GM18520 (cell line): ENCODE results near the gene FAM120C.
A peak's percentile ranks its signal among the peaks of the same experiment; 100 is the strongest.

ENCODE experiments used
- ATAC-seq: cut with Tn5 transposase; IDR thresholded peaks from one replicate; pipeline ENCODE4 v1.9.1; 2021; ENCODE audit not compliant: unreplicated experiment

FAM120C gene

DNA sequence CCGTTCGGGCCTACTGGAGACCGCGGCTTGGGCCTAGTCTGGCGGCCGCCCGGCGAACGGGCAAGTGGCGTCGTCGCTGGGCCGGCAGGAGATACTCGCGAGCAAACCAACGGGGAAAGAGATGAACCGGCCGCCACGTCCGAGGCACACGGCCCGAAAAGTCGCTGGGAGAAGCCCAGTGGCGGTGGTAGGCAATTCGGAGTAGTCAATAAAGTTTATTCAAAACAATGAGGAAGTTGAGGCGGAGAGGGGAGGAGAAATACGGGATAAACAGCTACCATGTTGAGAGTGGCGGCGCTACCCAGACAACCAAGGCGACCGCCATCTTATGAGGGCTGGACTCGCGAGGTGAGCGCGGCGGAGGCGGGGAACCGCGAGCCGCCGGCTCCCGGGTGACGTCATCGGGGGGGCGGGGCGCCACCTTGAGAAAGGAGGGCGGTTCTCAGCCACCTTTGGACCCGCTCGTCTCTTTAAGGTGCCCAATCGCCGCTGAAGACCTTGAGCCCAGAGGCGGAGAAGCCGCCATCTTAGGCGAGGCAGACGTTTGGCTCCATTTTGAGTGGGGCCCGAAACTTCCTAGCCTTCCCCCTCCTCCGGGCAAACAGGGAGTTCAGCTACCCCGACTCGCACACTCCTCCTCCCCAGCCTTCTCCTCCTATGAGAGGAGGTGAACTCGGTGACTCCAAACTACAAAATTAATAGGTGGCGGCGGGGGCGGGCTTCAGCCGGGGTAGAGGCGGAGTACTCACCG, 138.8 kb downstream of the FAM120C start, which contains the start of gene PHF8:
Gene PHF8 (minus strand): TSS at position 348 of the 751 bp plus-strand sequence. CDS start 1,745 bp downstream, outside the sequence.
- peak; percentile 88 for ATAC-seq

DNA sequence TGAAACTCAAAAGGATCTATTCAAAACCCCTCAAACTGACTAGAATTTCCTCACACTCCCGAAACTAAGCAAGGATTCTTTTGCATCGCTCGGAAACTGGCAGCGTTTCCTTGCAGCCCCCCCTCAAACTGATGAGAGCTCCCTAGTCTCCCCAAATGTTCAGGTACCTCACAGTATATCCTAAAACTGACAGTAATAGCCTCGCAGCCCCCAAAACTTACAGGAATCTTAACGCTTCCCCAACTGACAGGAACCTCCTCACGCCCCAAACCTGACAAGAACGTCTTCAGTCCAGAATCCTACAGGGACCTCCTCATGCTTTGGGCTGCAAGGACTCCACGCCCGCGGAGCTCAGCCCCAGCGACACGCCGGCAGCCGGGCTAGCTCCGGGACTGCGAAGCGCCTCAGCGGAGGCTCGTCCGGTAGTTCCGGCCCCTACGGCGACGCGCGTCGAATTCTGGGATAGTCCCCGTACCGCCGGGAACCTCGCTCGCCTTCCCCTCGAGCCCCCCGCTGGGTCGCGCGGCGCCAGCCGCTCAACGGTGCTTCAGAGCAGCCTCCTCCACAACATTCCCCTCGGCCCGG, 139.4 kb downstream of the FAM120C start:
- peak; percentile 6 for ATAC-seq

DNA sequence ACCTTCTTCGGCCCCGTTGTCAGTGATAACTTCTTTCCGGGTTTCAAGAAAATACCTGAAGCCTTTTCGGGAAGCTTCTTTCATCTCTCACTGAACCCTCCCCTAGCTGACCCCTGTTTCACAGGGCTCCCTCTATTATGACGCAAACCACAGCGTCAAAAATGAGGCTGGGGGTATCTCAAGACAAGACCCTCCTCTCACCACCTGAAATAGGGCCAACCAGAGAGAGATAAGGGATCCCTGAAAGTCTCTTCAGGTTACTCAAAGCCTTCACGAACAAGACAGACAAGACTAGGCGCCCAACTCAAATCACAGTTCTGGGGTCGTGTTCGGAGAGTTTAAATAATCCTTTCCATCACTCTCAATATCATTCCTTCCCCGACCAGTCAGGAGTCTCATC, 140.0 kb downstream of the FAM120C start:
- no peak for ATAC-seq

DNA sequence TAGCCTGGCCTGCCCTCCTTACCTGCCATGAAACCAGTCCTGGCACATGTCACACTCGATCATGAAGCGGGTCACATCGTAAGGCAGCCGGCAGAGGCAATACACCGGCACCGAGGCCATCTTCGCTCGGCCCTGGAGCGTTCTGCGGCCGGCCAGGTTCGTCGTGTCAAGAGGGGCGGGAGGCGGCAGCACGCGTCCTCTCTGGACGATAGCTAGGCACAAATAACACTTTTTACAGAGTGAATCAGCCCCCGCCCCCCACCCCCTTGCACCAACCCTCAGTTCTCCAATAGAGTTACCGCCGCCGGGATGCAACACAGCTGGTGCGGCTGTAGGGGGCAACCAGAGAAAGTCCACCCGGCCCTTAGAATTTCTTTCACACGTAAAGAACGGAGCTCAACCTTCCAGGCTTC, 140.4 kb downstream of the FAM120C start:
- no peak for ATAC-seq

DNA sequence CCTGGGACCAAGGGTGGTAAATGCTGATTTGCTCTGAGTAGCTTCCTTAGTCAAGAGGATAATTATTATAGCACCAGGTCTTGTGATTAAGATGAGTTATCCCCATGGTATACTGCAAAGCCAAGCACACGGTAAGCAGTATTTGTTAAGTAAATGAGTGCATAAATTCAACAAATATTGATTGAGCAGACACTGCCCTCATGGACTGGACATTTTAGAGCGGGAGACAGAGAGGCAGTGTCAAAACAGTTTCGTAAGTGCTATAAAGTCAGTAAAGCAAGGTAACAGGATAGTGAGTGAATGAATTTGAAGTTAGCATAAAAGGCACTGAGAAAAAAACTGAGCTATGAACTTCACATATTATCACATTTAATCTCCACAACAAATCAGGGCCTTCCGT, 152.7 kb downstream of the FAM120C start:
- no peak for ATAC-seq

DNA sequence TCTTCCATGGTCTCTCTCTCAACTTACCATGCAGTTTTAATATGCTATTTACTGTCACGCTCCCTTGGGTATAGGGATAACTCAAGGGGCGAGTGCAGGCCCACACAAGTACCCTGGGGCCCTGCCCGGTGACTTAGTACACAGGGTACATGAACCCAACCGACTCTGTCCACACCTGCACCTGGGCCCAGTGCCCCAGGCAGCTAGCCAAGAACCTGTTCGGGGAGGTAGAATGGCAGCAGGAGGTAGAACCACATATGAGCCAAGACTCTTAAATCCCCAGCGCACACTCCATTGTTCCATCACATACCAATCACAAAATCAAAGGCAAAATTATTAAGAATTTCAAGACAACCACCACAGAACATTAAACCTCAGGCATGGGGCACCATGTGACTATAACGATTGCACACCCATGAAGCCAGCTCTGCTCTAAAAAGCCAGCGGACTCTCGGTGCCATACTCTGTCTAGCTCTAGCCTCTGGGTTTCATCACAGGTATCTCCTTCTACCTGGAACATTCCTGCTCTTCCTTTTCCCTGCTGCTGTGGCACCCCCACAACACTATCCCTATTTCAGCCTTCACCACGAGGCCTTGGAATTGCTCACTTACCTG, 153.4 kb downstream of the FAM120C start:
- no peak for ATAC-seq

DNA sequence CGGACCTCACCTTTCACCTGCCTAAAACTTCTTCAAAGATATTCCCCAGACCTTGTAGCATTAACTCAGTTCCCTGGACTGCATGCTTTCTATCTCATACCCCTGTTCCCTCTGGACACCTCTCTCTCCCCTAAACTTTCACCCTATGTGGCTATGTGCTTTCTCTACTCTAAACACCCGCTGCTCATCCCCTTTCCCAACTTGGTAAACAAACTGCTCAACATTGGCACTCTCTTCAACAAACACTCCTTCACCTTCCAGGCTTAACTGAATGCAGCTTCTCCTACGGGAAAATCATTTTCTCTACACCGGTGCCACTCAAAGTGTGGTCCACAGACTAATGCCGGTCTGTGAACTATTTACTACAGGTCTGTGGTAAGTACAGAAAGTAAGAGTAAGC, 158.7 kb downstream of the FAM120C start:
- ATAC-seq: no peak
